ENCODE results near the gene ARL3. TPM values are rescaled to one million over a fixed set of nuclear protein-coding genes. Genes with fewer than 3 reads are reported as not detected.

ARL3 gene
- total RNA-seq: 6.2 and 11.5 TPM in 2 replicates

GRCh38 chr10:102713814-102714620 is at the start of gene ARL3:
Gene ARL3, minus strand, starts transcription at chr10:102714397. Its CDS starts 122 bp downstream, at chr10:102714275.

GRCh38 chr10:102743588-102744373 is 29.6 kb upstream of the ARL3 start, which contains the start of gene WBP1L:
Gene WBP1L, plus strand, starts transcription at chr10:102743948. Its CDS starts 106 bp downstream, at chr10:102744054.

GRCh38 chr10:102714621-102715455 is 641 bp upstream of the ARL3 start, which contains the start of gene SFXN2:
Gene SFXN2, plus strand, starts transcription at chr10:102714636. Its CDS starts 12,001 bp downstream, at chr10:102726637.

GRCh38 chr10:102644066-102644645 is 70.0 kb downstream of the ARL3 start, which contains the start of gene TRIM8:
Gene TRIM8, plus strand, starts transcription at chr10:102644479. Its CDS starts 139 bp downstream, at chr10:102644618.

Other genes starting within 250 kb of the ARL3 start
- 97.5 and 127 TPM in 2 replicates for gene ACTR1A, start 211.7 kb downstream of the ARL3 start, total RNA-seq
- 2.3 and 2.5 TPM in 2 replicates for gene SUFU, start 210.4 kb downstream of the ARL3 start, total RNA-seq
- gene TRIM8, start 69.9 kb downstream of the ARL3 start, total RNA-seq: 61.4 and 99.5 TPM in 2 replicates
- gene SFXN2, start 239 bp upstream of the ARL3 start, total RNA-seq: 5.6 and 7.5 TPM in 2 replicates
- 61.9 and 65.1 TPM in 2 replicates for gene WBP1L, start 29.6 kb upstream of the ARL3 start, total RNA-seq
- gene CYP17A1, start 123.0 kb upstream of the ARL3 start, total RNA-seq: not detected in 2 replicates
- gene BORCS7, start 139.9 kb upstream of the ARL3 start, total RNA-seq: 12.5 and 17.2 TPM in 2 replicates
- gene AS3MT, start 155.1 kb upstream of the ARL3 start, total RNA-seq: 7.3 and 7.5 TPM in 2 replicates
- gene CNNM2, start 203.9 kb upstream of the ARL3 start, total RNA-seq: 4.0 and 9.0 TPM in 2 replicates

All from regular cardiac myocyte (primary cell).